Measurements from ENCODE around the gene SYN1.

The SYN1 gene

GRCh38 chrX:47595716-47596251 is 23.9 kb downstream of the SYN1 start:
- DNase-seq: no peak

- DNase-seq: no peak
Observed at GRCh38 chrX:47593522-47593921, 26.1 kb downstream of the SYN1 start.

DNA sequence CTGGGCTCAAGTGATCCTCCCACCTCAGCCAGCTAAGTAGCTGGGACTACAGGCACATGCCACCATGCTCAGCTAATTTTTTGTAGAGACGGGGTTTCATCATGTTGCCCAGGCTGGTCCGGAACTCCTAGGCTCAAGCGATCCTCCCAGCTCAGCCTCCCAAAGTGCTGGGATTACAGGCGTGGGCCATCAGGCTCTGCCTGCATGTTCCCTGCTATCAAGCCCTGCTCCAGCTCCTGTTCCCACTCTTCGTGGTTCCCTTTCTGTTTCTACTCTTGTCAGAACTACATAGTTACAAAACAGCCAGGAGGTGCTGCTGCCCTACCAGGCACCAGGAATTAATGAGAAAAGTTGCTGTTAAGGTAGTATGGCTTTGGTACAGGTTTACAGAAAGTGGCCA is 28.7 kb downstream of the SYN1 start:
- DNase-seq: no peak

DNA sequence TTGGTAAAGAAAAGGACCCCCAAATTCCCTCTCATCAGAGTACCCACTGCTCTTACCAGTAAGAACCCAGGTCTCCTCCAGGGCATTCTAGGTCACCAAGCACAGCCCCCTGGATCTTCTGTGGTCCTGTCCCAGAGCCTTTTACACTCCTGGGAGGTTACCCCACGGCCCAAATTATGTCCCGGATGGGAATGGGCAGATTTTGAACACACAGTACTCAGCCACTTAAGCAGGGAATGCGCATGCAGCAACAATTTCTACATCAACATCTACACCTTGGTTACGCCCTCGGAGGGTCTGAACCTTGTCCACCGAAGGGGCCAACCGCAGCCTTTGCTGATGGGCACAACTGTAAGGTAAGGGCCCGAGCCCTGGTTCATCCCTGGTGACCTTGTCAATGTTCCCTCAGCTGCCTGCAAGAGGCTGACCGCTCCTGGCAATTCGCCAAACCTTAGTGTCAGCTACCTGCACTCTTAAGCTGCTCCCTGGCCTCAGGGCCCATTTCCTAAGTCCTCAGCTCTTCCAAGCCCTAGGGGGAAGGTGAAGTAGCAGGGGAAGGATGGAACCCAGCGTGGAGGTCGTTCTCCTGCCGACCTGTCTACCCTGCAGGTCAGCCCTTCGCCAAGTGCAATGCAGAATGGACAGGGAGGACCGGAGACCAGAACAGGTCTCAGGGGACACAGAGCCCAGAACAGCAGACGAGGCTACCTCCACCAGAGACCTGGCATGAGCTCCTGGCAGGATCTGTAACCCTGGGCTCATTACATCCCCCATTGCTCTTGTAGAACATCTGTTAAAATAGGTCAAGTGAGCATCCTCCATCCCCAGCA is 31.5 kb downstream of the SYN1 start:
- DNase-seq: no peak

DNA sequence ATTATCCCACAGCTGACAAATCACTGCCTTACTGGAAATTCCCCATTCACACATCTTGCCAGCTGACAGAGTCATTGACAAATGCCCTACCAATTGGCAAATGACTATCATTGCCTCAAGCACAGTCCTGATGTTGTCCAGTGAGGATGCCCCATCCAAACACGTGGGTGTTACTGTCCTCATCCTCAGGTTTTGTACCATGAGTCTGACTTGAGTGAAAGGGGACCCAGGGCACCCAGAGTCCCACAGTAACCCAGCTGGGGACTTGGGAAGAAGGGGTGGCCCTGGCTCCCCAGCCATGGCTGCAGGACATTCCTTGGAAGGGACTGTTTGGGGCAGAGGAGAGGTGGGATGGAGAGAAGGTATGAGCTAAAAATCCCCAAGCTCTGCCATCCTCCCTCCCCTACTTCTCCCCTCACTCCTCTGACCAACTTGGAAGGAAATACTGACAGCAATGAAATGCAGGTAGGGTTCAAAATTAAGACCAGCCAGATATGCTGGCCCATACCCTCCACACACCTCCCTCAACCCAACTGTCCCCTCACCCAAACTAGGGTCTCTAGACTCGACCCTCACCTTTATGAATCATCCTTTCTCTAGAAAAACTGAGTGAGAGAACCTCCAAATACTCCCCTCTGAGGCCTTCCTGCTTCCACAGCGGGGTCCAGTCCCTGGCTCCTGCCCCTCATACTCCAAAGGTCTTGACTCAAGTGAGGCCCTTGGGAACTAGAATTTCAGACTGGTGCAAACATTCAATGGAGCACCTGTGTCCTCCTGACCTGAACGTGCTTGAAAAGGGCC is 32.4 kb downstream of the SYN1 start:
- DNase-seq: no peak

DNA sequence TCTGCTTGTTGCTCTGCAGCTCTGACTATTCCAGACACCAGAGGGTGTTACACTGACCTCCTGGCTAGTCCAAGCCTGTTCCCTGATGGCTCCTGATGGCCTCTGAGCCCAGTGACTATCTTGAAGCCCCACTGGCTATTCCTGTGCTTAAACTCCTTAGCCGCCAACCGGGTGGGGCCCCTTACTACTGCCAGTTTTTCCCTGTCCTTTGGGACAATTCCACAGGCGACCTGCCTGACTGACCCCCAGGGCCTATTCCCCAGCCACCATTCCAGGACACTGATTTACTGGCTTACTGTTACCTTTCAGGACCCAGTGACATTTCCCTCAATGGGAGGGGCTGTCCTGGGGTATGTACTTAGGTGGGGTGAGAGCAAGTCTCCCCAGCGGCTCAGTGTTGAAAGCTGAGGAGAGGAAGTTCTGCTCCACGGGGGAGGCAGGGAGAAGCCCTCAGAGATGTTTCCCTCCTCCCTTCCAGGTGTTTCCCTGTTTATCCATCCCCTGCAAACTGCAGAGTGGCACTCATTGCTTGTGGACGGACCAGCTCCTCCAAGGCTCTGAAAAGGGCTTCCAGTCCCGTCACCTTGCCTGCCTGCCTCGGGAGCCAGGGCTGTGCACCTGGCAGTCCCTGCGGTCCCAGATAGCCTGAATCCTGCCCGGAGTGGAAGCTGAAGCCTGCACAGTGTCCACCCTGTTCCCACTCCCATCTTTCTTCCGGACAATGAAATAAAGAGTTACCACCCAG is 33.4 kb downstream of the SYN1 start:
- no peak for DNase-seq

DNA sequence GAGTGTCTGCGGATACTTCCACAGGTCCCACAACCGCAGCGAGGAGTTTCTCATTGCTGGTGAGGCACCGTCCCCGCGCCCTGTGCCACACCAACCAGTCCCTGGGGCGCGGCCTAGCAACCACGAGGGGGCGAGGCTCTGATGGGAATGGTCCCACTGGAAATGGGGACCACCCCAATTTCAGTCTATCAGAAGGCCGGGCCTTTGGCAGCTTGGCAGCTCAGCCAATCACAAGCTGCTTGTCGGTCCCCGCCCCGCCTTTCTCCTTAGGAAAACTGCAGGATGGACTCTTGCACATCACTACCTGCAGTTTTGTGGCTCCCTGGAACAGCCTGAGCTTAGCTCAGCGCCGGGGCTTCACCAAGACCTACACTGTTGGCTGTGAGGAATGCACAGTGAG is 34.4 kb downstream of the SYN1 start:
- no peak for DNase-seq

DNA sequence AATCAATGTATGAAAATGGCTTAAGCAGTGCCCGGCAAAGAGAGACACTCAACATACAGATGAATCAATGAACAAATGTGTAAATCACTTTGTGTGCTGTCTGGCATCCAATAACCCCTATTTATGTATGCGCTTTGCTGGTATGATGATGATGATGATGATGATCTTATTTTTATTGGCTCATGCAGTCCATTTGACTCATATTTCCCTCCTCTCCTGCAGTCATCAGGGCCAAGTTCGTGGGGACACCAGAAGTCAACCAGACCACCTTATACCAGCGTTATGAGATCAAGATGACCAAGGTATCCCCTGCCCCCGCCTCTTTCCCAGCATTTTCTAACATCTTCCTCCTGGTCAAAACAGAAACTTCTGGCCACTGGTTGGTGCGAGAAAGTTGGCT is 34.9 kb downstream of the SYN1 start:
- DNase-seq: no peak

GRCh38 chrX:47583240-47583861 is 36.3 kb downstream of the SYN1 start:
- DNase-seq: no peak

DNA sequence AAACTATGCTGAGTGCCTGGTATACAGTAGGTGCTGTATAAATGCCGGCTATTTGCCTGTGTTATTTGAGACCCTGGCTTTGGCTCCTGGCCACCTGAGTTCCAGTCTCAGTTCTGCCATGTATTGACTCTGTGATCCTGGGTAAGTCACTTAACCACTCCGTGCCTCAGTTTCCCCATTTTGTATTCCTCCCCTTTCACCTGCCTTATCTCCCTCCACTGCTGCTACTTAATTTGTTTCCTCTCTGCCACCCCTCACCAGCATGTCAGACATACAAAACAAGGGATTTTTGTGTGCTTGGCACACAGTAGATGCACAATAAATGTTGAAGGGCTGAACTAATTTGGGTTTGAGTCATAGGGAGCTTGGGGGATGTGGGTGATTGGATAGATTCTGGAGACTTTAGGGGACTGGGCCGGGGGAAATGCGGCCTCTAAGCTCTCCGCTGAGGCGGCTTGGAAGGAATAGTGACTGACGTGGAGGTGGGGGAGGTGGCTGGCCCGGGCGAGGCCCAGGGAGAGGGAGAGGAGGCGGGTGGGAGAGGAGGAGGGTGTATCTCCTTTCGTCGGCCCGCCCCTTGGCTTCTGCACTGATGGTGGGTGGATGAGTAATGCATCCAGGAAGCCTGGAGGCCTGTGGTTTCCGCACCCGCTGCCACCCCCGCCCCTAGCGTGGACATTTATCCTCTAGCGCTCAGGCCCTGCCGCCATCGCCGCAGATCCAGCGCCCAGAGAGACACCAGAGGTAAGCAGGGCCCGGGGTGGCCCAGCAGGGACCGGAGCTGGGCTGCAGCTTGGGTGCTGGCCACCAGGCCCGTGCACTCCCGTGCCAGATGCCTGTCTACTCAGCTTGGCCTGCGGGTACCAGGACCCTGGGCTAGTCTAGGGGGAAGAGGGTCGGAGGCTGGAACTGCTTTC is 37.7 kb downstream of the SYN1 start, which contains the start of gene TIMP1:
TIMP1 (plus strand) TSS at position 706 of the 917 bp plus-strand sequence. CDS start 980 bp downstream, outside the sequence.
- peak; percentile 45 to 86 for DNase-seq

- peak in 1 of 2 donors; percentile 10 for DNase-seq
Observed at GRCh38 chrX:47579537-47579936, 40.1 kb downstream of the SYN1 start.

DNA sequence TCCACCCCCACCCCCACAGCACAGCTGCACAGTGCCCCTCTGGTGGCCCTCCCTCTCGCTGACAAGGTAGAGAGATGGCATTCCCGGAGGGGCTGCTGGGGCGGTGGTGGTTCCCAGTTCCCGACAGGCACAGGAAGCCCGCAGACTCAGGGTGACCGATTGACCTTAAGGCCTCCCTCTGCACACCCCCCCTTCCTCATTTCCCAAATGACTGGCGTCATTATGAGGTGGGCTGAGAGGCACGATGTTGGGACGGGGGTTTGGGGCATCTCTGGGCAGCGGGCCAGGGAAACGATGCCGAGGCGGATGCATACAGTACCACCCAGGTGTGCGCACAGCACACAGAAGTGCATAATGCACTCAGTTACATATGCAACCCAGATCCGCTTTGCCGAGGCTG is 41.0 kb downstream of the SYN1 start:
- DNase-seq: no peak

GRCh38 chrX:47577901-47578300 is 41.8 kb downstream of the SYN1 start:
- DNase-seq: no peak

DNA sequence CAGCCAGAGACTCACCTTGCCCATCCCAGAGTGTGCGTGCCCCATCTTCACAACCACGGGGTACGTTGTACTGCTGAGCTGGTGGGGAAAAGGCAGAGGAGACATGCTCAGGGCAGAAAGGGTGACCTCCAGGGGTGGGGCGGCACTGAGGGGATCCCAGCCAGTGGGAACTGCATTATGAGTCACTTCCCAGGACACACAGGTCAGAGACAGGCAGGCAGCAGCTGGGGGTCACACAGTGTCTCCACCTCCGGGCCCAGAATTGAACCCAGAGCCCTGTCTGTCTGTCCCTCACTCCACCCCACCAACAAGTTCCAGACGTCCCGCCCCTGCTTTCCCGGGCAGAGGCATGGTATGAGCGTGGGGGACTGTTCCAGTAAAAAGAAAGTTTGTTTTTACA is 42.2 kb downstream of the SYN1 start:
- no peak for DNase-seq

- DNase-seq: no peak
Observed at GRCh38 chrX:47576021-47576898, 43.4 kb downstream of the SYN1 start.

GRCh38 chrX:47574547-47575301 is 44.9 kb downstream of the SYN1 start:
- DNase-seq: no peak

- DNase-seq: no peak
Observed at GRCh38 chrX:47574076-47574546, 45.5 kb downstream of the SYN1 start.

- DNase-seq: no peak
Observed at GRCh38 chrX:47573341-47574075, 46.1 kb downstream of the SYN1 start.
